OCI-LY7 (cell line): Measurements from ENCODE around the gene DNAH11. TPM values are rescaled to one million over a fixed set of nuclear protein-coding genes. Genes with fewer than 3 reads are reported as not detected.

Experiments
- BruUV-seq: library from RNA; stranded (reverse); fragments of 400-500 nt; replicated peaks from 2 replicates; lab custom pipeline; 2021; lab: Mats Ljungman, UMichigan
- CTCF ChIA-PET: fragments of 300-600 bp; sonication (Branson Sonifier 250); formaldehyde crosslinking; loops from one replicate; lab custom pipeline; 2022; ENCODE audit warnings: antibody characterized with exemption; ENCODE audit not compliant: unreplicated experiment; lab: Charles Lee
- POLR2A ChIA-PET: fragments of 300-600 bp; sonication (Branson Sonifier 250); formaldehyde crosslinking; loops from one replicate; lab custom pipeline; 2022; ENCODE audit warnings: antibody characterized with exemption; lab: Charles Lee
- DNase-seq: peaks from one replicate; pipeline ENCODE4 v3.0.0-alpha.2; 2015; ENCODE audit warnings: low spot score
- H2AFZ ChIP-seq: fragments of 200-600 bp; sonication (generic), shearing (Covaris generic); 2 replicates; pipeline ENCODE4 v1.6.1; 2014; ENCODE audit warnings: mild to moderate bottlenecking, antibody characterized with exemption, low read length, moderate library complexity
- H3K27ac ChIP-seq: fragments of 200-600 bp; sonication (generic); 2 replicates; pipeline ENCODE4 v1.5.1; 2014; ENCODE audit warnings: mixed run types, low read depth, mild to moderate bottlenecking, moderate library complexity, low read length, inconsistent platforms; ENCODE audit not compliant: poor library complexity, severe bottlenecking
- H3K36me3 ChIP-seq: fragments of 200-600 bp; sonication (generic); 2 replicates; pipeline ENCODE4 v1.6.1; 2014; ENCODE audit warnings: mild to moderate bottlenecking, antibody characterized with exemption, low read length, moderate library complexity, mixed read lengths; ENCODE audit not compliant: insufficient read depth
- H3K4me1 ChIP-seq: fragments of 200-600 bp; sonication (generic); 2 replicates; pipeline ENCODE4 v1.5.1; 2014; ENCODE audit warnings: mild to moderate bottlenecking, low read length; ENCODE audit not compliant: insufficient read depth, poor library complexity, severe bottlenecking
- H3K4me2 ChIP-seq: fragments of 200-600 bp; sonication (generic); 2 replicates; pipeline ENCODE4 v1.6.1; 2014; ENCODE audit warnings: mild to moderate bottlenecking, low read length
- H3K4me3 ChIP-seq: fragments of 200-600 bp; sonication (generic); 2 replicates; pipeline ENCODE4 v1.5.1; 2014; ENCODE audit warnings: mild to moderate bottlenecking, low read depth, low read length; ENCODE audit not compliant: poor library complexity, severe bottlenecking
- H3K79me2 ChIP-seq: fragments of 200-600 bp; sonication (generic); 2 replicates; pipeline ENCODE4 v1.6.1; 2016; ENCODE audit warnings: low read depth, mild to moderate bottlenecking, low read length, moderate library complexity, mixed read lengths; ENCODE audit not compliant: insufficient read depth
- H3K9me2 ChIP-seq: fragments of 200-600 bp; sonication (generic); 2 replicates; pipeline ENCODE4 v1.6.1; 2016; ENCODE audit warnings: mild to moderate bottlenecking, low read length, mixed read lengths; ENCODE audit not compliant: insufficient read depth
- H3K9me3 ChIP-seq: fragments of 200-600 bp; sonication (generic); 2 replicates; pipeline ENCODE4 v1.6.1; 2014; ENCODE audit warnings: mild to moderate bottlenecking, mixed run types, low read length, mixed read lengths
- H4K20me1 ChIP-seq: fragments of 200-600 bp; sonication (generic); 2 replicates; pipeline ENCODE4 v1.6.1; 2014; ENCODE audit warnings: mild to moderate bottlenecking, antibody characterized with exemption, low read length, moderate library complexity, mixed read lengths; ENCODE audit not compliant: insufficient read depth
- EZH2phosphoT487 ChIP-seq: fragments of 200-600 bp; sonication (generic); IDR thresholded peaks from 2 replicates; pipeline ENCODE4 v1.6.1; 2018; ENCODE audit warnings: low read depth, borderline replicate concordance, mild to moderate bottlenecking, mixed run types, antibody characterized with exemption, low read length, moderate library complexity, mixed read lengths
- intact Hi-C: fragments of 100-400 bp; cut with micrococcal nuclease; formaldehyde crosslinking; loops from one replicate; pipeline ENCODE4 v1.10.0; 2022; ENCODE audit not compliant: unreplicated experiment
- total RNA-seq, 2 experiments: library from RNA; depleted of rRNA in 1 of 2; stranded (reverse); fragments of >200 nt in 1 of 2; shearing (Covaris generic) in 1 of 2; gene quantifications; 2 replicates each; pipeline ENCODE4 v1.2.3, GENCODE V29; 2014 to 2022
- TF ChIP-seq, protein P1 (sequence below): fragments of 200-600 bp; sonication (generic); conservative IDR thresholded peaks from 2 replicates; pipeline ENCODE4 v1.5.1; 2014; ENCODE audit warnings: mild to moderate bottlenecking, antibody characterized with exemption, low read length, moderate library complexity, mixed read lengths

Gene DNAH11
- total RNA-seq, 2 experiments from 2014 or later: not detected

DNA sequence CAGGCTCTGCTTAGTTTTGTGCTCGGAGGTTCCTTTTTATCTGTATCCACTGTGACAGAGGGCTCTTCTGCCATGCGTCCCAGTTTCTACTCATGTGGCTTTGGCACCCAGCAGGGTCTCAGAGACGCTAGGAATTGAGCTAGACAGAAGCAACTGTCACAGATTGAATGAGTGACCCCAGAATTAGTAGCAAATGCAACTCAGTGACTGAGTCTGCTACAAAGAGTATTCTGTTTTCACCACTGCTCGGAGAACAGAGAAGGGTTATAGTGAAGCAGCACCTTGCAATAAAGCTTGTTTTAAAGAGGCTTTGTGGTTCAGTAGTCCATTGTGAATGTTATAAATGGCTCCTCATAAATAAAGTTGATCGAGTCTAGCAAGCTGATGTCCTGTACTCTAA, 113.2 kb downstream of the DNAH11 start:
- TF ChIP-seq, protein P1, sequence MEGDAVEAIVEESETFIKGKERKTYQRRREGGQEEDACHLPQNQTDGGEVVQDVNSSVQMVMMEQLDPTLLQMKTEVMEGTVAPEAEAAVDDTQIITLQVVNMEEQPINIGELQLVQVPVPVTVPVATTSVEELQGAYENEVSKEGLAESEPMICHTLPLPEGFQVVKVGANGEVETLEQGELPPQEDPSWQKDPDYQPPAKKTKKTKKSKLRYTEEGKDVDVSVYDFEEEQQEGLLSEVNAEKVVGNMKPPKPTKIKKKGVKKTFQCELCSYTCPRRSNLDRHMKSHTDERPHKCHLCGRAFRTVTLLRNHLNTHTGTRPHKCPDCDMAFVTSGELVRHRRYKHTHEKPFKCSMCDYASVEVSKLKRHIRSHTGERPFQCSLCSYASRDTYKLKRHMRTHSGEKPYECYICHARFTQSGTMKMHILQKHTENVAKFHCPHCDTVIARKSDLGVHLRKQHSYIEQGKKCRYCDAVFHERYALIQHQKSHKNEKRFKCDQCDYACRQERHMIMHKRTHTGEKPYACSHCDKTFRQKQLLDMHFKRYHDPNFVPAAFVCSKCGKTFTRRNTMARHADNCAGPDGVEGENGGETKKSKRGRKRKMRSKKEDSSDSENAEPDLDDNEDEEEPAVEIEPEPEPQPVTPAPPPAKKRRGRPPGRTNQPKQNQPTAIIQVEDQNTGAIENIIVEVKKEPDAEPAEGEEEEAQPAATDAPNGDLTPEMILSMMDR: no peak
- TF ChIP-seq EZH2phosphoT487: no peak
- POLR2A ChIA-PET: no interaction called here
- no peak overlapping the region for H2AFZ ChIP-seq
- no peaks in the 10 kb centered on the region for H4K20me1 ChIP-seq
- no peaks in the 10 kb centered on the region for H3K36me3 ChIP-seq
- no peaks in the 10 kb centered on the region for H3K4me1 ChIP-seq
- no TSS peak for BruUV-seq
- H3K4me2 ChIP-seq: no peak overlapping the region
- H3K27ac ChIP-seq: no peak overlapping the region
- 0 out of 2 replicates have a peak, but pooled peaks cover 2% of the 10 kb centered on the region for H3K9me3 ChIP-seq
- no peaks in the 10 kb centered on the region for H3K9me2 ChIP-seq
- H3K79me2 ChIP-seq: no peaks in the 10 kb centered on the region
- no peak overlapping the region for H3K4me3 ChIP-seq
- no peak for DNase-seq
- CTCF ChIA-PET: no interaction called here
- intact Hi-C loops: no loop called here

DNA sequence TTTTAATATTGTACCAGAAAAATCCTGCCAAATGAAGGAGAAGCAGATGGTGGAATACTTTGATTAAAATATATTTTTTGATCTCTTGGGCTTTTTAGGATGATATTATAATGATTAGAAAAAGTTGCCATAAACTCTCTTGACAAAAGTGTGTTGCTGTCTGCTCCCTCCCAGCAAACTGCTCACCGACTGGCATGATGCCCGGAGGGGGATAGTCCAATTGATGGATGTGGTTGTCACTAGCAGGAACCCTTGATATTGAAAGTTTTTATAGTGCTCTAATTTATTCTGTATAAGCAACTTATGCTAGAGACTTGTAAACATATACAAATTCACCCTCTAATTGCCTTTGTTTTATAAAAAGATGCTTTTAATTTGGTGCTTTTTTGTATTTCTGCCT, 114.0 kb downstream of the DNAH11 start:
- no peak overlapping the region for H3K27ac ChIP-seq
- H3K4me3 ChIP-seq: no peak overlapping the region
- no peak overlapping the region for H3K4me2 ChIP-seq
- no peaks in the 10 kb centered on the region for H3K4me1 ChIP-seq
- TF ChIP-seq EZH2phosphoT487: no peak
- TF ChIP-seq, protein P1: no peak
- intact Hi-C loops: no loop called here
- ChIA-PET POLR2A (interaction anchor here (0.7 kb wide), 1 partner anchor 91 kb away, joined by 3 read pairs; no protein-coding TSS in a partner anchor), CTCF (no interaction called here)
- no peak overlapping the region for H2AFZ ChIP-seq
- H3K36me3 ChIP-seq: no peaks in the 10 kb centered on the region
- BruUV-seq: no TSS peak
- no peaks in the 10 kb centered on the region for H3K9me2 ChIP-seq
- no peaks in the 10 kb centered on the region for H4K20me1 ChIP-seq
- 0 out of 2 replicates have a peak, but pooled peaks cover 6% of the 10 kb centered on the region for H3K9me3 ChIP-seq
- DNase-seq: no peak
- no peaks in the 10 kb centered on the region for H3K79me2 ChIP-seq

- no peak overlapping the region for H2AFZ ChIP-seq
- H3K36me3 ChIP-seq: no peaks in the 10 kb centered on the region
- H4K20me1 ChIP-seq: no peaks in the 10 kb centered on the region
- intact Hi-C loops: no loop called here
- no peak for TF ChIP-seq EZH2phosphoT487
- TF ChIP-seq, protein P1: no peak
- POLR2A ChIA-PET: interaction anchor here (0.6 to 1.2 kb wide), 2 partner anchors 11 to 443 kb away, joined by 3 read pairs; no protein-coding TSS in a partner anchor
- no TSS peak for BruUV-seq
- CTCF ChIA-PET: no interaction called here
- no peaks in the 10 kb centered on the region for H3K9me2 ChIP-seq
- no peaks in the 10 kb centered on the region for H3K9me3 ChIP-seq
- no peak for DNase-seq
- no peaks in the 10 kb centered on the region for H3K79me2 ChIP-seq
- H3K4me2 ChIP-seq: no peak overlapping the region
- no peak overlapping the region for H3K27ac ChIP-seq
- no peaks in the 10 kb centered on the region for H3K4me1 ChIP-seq
- H3K4me3 ChIP-seq: no peak overlapping the region
Measured at GRCh38 chr7:21670496-21670895, 127.7 kb downstream of the DNAH11 start.
